GM10248 (cell line): Measurements from ENCODE around the gene LZIC.
"Not testable (repeated sequence)": the region's sequence is repeated elsewhere in the genome, so short reads cannot be mapped to it uniquely, and the experiment has no call there.

Source experiments
- CTCF ChIA-PET: fragments of 300-600 bp; sonication (Branson Sonifier 250); formaldehyde crosslinking; extraction: SDS; loops from one replicate; lab custom pipeline; 2021; ENCODE audit warnings: antibody characterized with exemption; lab: Yijun Ruan, JAX
- POLR2A ChIA-PET: fragments of 350-650 bp; sonication (Branson Sonifier 250); formaldehyde crosslinking; extraction: SDS; loops from one replicate; lab custom pipeline; 2020; ENCODE audit warnings: antibody characterized with exemption; lab: Yijun Ruan, JAX
- DNase-seq: peaks from one replicate; pipeline ENCODE4 v3.0.0; 2012; ENCODE audit errors: extremely low spot score
- TF ChIP-seq, protein P1 (sequence below): IDR thresholded peaks from 2 replicates; pipeline ENCODE4 v1.5.1; 2012; ENCODE audit warnings: mild to moderate bottlenecking, low read depth; ENCODE audit errors: extremely low read depth, missing control alignments, control extremely low read depth

The LZIC gene

DNA sequence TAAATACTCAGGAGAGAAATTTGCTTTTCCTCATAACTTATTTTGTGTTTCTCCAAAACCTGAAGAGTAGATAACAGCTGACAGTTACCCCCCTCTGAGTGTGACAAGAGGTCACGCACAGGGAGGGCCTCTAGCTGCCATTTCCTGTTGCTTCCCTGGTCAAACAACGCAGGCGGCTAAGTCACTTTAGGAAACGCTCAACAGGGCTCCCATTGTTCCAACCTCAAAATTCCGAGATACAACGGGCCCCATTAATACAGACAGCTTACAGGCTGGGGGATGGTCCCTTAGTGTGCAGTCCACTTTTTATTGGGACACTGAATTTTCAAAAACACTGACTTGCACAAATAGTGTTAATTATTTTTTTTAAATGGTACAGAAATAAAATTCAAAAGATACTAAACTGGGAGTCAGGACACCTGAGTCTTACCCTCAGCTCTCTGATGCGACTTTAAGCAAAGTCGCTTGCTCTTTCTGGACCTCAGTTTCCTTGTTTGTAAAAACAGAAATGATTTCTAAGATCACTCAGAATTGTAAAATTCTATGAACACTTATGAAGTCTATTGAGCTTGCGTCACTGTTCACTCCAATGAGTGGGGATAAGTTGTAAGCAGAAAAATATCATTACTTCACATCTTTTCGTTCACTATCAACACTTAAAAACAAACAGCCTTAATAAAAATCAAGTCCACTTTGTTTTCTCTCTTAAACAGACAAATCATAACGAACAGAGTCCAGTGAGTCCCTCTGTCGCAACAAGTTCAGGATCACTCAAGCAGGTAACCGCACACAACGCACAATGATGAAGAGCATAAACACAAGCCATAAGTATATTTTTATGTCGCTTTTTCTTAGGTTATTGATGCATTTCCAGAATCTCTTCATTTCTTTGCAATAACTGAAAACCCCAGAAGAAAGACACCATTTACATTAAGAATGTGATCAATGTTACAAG, 13.5 kb downstream of the LZIC start:
- TF ChIP-seq, protein P1, sequence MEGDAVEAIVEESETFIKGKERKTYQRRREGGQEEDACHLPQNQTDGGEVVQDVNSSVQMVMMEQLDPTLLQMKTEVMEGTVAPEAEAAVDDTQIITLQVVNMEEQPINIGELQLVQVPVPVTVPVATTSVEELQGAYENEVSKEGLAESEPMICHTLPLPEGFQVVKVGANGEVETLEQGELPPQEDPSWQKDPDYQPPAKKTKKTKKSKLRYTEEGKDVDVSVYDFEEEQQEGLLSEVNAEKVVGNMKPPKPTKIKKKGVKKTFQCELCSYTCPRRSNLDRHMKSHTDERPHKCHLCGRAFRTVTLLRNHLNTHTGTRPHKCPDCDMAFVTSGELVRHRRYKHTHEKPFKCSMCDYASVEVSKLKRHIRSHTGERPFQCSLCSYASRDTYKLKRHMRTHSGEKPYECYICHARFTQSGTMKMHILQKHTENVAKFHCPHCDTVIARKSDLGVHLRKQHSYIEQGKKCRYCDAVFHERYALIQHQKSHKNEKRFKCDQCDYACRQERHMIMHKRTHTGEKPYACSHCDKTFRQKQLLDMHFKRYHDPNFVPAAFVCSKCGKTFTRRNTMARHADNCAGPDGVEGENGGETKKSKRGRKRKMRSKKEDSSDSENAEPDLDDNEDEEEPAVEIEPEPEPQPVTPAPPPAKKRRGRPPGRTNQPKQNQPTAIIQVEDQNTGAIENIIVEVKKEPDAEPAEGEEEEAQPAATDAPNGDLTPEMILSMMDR: no peak
- CTCF ChIA-PET: interaction anchor here (0.6 to 2.2 kb wide), 7 partner anchors 8 to 126 kb away, joined by 3 to 15 read pairs (median 4); no protein-coding TSS in a partner anchor
- DNase-seq: no peak
- POLR2A ChIA-PET: no interaction called here

- POLR2A ChIA-PET: no interaction called here
- TF ChIP-seq, protein P1: no peak
- DNase-seq: no peak
- CTCF ChIA-PET: interaction anchor here (1.6 to 2.1 kb wide), 2 partner anchors 15 to 53 kb away, joined by 4 to 6 read pairs; no protein-coding TSS in a partner anchor
These were observed 15.9 kb downstream of the LZIC start for GRCh38 chr1:9927259-9927658.

- no peak for DNase-seq
- ChIA-PET CTCF (interaction anchor here (0.8 to 3.3 kb wide), 3 partner anchors 10 to 137 kb away, joined by 3 to 8 read pairs (median 4); no protein-coding TSS in a partner anchor), POLR2A (no interaction called here)
- TF ChIP-seq, protein P1: no peak
These were observed 20.8 kb downstream of the LZIC start for GRCh38 chr1:9922342-9922741.

- TF ChIP-seq, protein P1: no peak
- no peak for DNase-seq
- ChIA-PET POLR2A (no interaction called here), CTCF (interaction anchor here (1.0 to 1.4 kb wide), 2 partner anchors 14 to 17 kb away, joined by 3 read pairs; no protein-coding TSS in a partner anchor)
These were observed 22.6 kb downstream of the LZIC start for GRCh38 chr1:9920606-9921005.

- CTCF ChIA-PET: interaction anchor here (2.5 kb wide), 1 partner anchor 32 kb away, joined by 9 read pairs; no protein-coding TSS in a partner anchor
- POLR2A ChIA-PET: no interaction called here
- DNase-seq: no peak
- TF ChIP-seq, protein P1: no peak
These were observed 25.3 kb downstream of the LZIC start for GRCh38 chr1:9917901-9918300.

- CTCF ChIA-PET: interaction anchor here (0.7 to 1.3 kb wide), 3 partner anchors 12 to 42 kb away, joined by 3 read pairs; no protein-coding TSS in a partner anchor
- POLR2A ChIA-PET: interaction anchor here (0.6 kb wide), 1 partner anchor 10 kb away, joined by 6 read pairs; no protein-coding TSS in a partner anchor
- not testable (repeated sequence) for DNase-seq
These were observed 25.7 kb downstream of the LZIC start for GRCh38 chr1:9917495-9917894.
